AG09319 (cell line): ENCODE data around the gene KCTD1.

Experiments used
- DNase-seq: peaks from one replicate; pipeline ENCODE4 v3.0.0-alpha.2; 2010; ENCODE audit warnings: low read depth; ENCODE audit errors: extremely low read depth
- TF ChIP-seq, protein P1 (sequence below): IDR thresholded peaks from 2 replicates; pipeline ENCODE4 v1.5.1; 2011; ENCODE audit warnings: low read depth, mild to moderate bottlenecking, inconsistent platforms, low read length, moderate library complexity

KCTD1 gene

GRCh38 chr18:26461405-26461804 lies 86.9 kb downstream of the KCTD1 start:
- TF ChIP-seq, protein P1, sequence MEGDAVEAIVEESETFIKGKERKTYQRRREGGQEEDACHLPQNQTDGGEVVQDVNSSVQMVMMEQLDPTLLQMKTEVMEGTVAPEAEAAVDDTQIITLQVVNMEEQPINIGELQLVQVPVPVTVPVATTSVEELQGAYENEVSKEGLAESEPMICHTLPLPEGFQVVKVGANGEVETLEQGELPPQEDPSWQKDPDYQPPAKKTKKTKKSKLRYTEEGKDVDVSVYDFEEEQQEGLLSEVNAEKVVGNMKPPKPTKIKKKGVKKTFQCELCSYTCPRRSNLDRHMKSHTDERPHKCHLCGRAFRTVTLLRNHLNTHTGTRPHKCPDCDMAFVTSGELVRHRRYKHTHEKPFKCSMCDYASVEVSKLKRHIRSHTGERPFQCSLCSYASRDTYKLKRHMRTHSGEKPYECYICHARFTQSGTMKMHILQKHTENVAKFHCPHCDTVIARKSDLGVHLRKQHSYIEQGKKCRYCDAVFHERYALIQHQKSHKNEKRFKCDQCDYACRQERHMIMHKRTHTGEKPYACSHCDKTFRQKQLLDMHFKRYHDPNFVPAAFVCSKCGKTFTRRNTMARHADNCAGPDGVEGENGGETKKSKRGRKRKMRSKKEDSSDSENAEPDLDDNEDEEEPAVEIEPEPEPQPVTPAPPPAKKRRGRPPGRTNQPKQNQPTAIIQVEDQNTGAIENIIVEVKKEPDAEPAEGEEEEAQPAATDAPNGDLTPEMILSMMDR, result no peak
- DNase-seq, result no peak

GRCh38 chr18:26460449-26461091 lies 87.8 kb downstream of the KCTD1 start:
- TF ChIP-seq, protein P1, result no peak
- DNase-seq, result no peak

- TF ChIP-seq, protein P1, result no peak
- no peak for DNase-seq
Observed at GRCh38 chr18:26459884-26460283, 88.5 kb downstream of the KCTD1 start.

DNA sequence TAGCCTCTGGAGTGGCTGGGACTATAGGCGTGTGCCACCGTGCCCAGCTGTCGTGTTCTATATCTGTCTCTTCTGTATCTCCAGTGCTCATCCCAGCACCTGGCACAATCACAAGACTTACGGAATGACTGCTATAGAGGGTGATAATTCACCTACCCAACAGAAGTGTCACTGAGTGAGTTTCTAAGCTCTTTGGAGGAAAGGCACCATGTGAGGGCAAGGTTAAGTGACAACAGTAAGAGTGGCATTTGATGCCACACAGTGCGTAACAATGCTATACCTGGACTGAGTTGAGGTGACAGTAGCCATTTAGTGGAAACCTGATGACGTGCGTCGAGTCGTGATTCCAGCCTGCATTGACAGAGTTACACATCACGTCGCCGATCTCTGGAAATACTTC lies 89.0 kb downstream of the KCTD1 start:
- no peak for DNase-seq
- TF ChIP-seq, protein P1, result no peak

DNA sequence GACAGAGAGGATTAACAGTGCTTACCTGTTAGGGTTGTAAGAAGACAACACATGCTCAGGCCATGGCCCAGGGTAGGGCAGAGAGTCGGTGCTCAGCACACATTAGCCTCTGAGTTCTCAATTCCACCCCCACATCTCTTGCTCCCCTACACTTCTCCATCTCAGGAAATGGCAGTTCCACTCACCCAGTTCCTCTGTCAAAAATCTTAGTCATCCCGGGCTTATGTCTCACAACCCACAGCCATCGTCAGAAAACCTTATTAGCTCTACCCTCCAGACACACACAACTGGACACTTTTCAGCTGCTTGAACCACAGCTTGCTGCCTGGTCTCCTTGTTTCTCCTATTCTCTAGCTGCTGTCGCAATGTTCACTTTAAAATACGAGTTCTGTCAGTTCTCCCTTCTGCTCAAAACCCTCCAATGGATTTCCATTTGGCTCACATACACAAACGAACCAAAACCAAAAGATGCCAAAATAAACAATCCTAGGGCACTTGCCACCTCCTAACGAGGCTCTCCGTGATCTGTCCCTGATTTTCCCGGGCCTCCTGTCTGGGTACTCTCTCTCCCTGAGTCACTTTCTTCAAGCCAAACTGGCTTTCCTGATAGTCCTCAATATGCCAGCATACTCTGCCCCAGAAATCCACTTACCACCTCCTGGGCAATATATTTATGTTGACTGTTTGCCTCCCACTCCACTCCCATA lies 89.7 kb downstream of the KCTD1 start:
- no peak for DNase-seq
- TF ChIP-seq, protein P1, result no peak

GRCh38 chr18:26457611-26458353 lies 90.6 kb downstream of the KCTD1 start:
- DNase-seq, result no peak
- TF ChIP-seq, protein P1, result no peak

- no peak for DNase-seq
- TF ChIP-seq, protein P1, result no peak
Observed at GRCh38 chr18:26457195-26457594, 91.2 kb downstream of the KCTD1 start.
